Endometrial microvascular endothelial cells (primary cell): ENCODE results near the gene HACL1. TPM values are rescaled to one million over a fixed set of nuclear protein-coding genes. Genes with fewer than 3 reads are reported as not detected.

Experiments used
- in situ Hi-C: cut with HindIII; loops from 2 replicates; pipeline ENCODE4 v1.10.0; 2017; ENCODE audit warnings: low sequenced_read_pairs, low pct_unique_long_range_greater_than_20kb; ENCODE audit errors: inconsistent ontology term
- total RNA-seq: library from RNA; depleted of rRNA; stranded (reverse); fragments of >200 nt; gene quantifications from one replicate; pipeline ENCODE4 v1.2.3, GENCODE V29; 2015; ENCODE audit errors: inconsistent ontology term

The HACL1 gene
- total RNA-seq, 1 donor from 2014 or later: 29.0 TPM

DNA sequence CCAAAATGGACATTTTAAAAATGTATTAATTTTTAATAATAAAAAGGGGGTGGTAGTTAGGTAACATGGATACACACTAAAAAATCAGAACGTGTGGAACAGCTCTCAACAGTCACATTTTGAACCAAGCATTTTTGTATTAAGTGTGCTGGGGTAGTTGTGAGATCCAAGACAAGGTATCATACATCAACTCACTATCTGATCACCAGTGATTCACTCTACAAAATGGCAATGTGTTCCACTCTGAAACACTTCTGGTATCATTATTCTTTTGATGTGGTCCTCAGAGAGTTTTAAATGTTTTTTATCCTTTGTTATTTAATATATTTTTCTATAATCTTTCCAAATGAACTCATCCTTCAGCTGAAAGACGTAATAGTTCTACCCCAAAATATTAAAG lies 5.4 kb downstream of the HACL1 start:
- in situ Hi-C loops: no loop called here

DNA sequence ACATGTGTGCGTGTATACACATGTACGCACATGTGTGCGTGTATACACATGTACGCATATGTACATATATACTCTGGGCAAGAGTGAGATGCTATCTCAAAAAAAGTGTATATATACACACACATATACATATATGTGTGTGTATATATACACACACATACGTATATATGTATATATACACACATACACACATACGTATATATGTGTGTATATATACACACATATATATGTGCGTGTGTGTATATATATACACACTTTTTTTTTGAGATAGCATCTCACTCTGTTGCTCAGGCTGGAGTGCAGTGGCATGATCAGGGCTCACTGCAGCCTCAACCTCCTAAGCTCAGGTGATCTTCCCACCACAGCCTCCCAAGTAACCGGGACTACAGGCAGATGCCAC lies 8.4 kb downstream of the HACL1 start:
- in situ Hi-C loops: no loop called here

DNA sequence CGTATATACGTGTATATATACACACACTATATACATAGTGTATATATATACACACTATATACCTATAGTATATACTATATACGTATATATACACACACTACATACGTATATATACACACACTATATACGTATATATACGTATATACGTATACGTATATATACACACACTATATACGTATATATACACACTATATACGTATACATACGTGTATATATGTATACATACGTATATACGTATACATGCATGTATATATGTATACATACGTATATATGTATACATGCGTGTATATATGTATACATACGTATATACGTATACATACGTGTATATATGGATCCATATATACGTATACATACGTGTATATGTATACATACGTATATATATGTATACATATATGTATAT lies 9.4 kb downstream of the HACL1 start:
- in situ Hi-C loops: no loop called here

DNA sequence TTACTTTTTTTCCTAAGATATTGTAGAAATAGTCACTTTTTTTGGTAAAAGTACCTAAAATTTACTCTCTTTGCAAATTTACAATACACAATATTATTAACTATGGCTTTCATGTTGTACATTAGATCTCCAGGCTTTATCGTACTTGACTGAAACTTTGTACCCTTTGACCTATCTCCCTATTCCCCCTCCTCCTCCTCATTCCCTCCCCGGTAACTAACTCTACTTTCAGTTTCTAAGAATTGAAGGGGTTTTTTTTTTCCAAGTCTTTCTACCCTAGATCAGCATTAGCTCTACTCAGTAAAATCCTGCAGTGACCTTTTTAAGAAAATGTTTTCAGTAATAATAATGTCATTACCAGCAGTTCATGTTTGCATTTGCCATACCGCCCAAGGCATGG lies 10.1 kb downstream of the HACL1 start:
- in situ Hi-C loops: no loop called here

DNA sequence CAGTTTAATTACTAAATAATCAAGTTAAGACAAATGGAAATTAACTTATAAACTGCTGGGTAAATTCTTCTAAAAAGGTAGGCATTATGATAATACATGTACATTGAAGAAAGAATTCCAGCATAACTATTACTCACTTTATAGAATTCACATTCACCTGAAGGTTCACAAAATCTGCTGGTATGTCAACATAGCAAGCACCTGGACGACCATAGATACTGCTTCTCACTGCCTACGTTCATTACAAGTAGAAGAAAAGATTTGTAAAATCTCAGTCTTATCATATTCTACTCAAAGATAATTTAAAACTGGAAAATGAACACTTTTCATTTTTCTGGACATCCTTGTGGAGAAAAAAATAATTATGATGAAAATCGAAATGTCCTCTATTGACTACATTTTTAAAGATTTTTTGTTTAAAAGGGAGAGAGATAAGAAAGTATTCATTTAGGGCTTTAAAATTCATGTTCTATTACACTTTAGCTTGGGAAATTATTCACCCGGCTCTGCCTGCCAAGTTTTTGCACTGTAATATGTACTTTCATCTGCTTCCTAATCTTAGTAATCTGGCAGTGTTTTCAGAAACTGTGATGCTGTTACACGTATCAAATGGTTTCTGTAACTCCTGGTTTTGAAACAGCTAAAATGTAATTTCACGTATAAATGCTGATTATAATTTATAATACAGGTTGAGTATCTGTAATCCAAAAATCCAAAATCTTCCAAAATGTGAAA lies 16.1 kb downstream of the HACL1 start:
- in situ Hi-C loops: no loop called here

DNA sequence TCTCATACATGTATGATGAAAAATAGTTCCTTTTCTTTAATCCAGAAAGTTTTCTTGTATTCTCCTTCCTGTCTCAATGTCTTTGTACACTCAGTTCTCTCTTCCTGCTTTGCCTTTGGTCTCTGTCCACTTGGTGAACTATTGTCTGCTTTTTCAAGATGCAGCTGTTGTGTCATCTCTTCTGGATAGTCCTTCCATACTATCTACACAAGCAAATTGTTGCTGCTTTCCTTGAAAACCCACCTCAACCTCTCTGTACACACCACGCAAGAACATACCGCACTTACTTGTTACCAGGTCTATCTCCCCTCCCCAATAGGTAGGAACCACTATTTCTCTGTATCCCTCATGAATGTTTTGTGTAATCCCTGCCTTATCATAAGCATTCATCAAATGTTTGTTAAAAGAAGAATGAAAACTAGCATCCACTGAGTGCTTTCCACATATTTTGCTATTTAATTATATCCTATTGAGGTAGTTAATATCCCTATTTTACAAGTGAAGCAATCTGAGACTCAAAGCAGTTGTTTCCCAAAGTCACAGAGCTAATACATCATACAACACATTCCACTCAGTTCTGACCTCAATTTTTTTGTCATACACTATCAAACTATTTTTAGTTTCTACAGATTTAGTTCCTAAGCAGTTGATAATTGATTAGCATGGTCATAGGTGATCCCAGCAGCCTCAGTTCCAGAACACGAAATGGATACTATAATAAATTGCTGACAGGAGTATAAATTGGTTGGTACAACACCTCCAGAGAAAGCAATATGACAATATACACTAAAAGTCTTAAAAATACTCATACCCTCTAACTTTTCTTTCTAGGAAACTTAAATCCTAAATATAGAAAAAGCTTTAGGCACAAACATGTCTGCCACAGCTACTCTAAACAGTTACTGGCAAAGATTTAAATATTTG lies 19.6 kb downstream of the HACL1 start:
- in situ Hi-C loops: no loop called here

DNA sequence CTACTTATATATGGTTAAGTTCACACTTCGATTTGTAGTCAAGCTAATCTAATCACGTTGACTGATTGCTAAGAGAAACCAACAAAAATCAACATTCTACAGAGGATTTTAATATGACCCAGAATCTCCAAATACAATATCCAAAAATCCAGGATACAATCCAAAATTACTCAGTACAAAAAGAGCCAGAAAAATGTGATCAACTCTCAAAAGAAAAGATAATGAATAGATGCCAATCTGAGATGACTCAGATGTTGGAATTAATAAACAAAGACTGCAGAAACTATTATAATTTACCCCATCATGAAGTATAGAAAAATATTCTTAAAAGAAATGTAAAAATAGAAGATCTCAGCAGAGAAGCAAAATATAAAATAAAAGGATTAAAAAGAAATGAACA lies 22.3 kb downstream of the HACL1 start:
- in situ Hi-C loops: no loop called here

DNA sequence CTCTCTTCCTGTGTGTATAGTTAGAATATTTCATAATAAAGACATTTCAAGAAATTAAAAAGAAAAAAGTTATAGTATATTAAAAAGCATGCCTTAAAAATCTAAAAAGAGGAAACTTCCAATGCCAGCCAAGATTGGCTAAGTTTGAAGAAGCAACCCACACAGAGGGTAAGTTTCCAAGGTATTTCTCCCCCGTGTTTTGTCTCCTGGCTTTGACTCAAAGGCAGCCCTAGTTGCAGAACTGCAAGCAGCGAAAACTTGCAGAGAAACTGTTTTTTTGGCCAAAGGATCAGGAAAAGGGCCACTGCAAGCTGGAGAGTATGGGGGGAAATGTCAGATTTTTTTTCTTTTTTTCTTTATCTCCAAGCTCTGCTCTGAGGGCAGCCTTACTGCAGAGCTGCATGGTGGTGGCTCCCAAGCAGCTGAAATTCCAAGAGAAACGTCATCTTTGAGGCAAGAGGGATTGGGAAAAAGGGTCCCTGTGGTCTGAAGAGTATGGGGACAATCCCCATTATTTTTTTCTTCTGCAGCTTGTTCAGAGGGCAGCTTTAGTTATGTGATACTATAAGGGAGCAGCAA lies 23.0 kb downstream of the HACL1 start:
- in situ Hi-C loops: no loop called here

DNA sequence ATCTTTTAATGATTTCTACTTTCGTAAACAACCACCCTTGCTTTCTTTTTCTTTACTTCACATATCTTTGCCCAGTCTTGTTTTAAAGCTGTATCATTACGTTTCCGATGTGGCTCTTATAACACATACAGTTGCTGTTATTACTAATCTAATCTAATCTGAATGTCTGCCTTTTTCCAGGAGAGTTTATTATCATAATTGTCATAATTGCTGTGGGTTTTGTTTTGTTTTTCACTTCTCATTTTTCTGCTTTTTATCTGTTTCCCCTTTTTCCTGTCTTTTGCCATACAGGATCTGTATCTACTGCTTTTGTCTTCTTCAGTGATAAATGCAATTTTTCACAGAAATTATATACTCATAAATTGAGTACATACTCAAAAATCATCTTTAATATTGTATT lies 24.9 kb downstream of the HACL1 start:
- in situ Hi-C loops: no loop called here

DNA sequence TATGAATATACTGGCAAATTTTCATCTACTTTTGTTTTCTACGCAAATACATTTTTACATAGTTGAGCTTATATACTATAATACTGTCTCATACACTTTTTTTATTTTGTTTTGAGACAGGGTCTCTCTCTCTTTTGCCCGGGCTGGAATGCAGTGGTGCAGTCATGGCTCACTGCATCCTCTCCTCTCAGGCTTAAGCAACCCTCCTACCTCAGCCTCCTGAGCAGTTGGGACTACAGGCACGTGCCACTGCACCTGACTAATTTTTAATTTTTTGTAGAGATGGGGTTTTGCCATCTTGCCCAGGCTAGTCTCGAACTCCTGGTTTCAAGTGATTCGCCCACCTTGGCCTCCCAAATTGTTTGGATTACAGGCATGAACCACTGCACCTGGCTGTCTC lies 25.9 kb downstream of the HACL1 start:
- in situ Hi-C loops: no loop called here

DNA sequence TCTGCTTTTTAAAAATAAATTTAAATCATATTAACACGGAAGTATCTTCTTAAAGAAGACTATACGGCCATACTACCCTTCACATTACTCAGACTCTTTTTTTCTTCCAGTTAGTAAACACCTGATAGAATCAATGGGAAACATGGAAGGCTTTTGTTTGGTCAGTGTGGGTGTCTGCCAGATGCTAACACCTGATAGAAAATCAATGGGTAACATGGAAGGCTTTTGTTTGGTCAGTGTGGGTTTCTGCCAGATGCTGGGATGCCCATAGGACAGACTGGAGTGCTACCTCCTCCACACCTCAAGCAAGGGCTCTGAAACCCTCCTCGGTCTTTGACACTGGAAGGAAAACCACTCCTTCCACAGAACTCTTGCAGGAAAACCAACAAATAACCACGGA lies 29.2 kb downstream of the HACL1 start:
- in situ Hi-C loops: no loop called here

DNA sequence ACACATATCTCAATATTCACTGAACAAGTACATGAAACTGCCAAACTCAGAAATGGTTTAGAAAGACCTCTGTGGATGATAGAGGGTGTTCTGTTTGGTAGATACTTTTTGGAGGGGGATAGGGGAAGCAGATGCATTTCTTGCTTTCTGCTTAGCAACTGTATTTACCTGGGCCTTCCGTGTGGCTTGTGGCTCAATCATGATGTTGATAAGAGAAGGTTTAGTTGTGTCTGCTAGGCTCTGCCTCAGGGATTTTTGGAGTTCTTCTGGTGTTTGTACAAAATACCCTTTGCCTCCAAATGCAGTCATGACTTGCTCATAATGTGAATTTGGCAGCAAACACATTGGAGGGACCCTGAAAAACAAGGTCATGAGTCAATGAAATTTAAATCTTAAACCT lies 38.2 kb downstream of the HACL1 start:
- in situ Hi-C loops: no loop called here

DNA sequence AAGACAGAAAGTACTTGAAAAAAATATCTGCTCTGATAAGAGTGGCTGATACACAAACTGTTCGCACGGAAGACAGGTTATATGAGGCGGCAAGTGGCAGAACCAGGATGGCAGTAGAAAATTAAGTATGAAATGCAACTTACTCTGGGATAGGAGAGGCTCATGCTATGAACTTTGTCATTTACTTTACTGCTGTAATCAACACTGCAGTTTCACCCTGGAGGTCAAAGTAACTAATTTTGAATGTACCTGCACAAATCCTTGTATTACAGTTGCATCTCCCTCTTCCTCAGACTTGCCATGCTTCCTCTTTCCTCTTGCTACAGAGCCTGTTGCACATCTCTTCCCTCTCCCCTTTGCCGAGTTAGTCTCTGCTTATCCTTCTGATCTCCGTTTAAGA lies 38.8 kb downstream of the HACL1 start:
- in situ Hi-C loops: no loop called here

DNA sequence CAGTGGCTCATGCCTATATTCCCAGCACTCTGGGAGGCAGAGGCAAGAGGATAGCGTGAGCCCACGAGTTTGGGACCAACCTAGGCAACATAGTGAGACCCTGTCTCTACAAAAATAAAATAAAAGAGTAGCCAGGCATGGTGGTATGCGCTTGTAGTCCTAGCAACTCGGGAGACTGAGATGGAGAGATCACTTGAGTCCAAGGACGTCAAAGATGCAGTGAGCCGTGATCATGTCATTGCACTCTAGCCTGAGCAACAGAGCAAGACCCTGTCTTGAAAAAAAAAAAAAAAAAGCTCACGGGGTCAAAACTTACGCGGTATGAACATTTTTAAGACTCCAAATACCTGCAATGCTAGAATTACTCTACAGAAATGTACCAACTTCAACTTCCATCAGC lies 42.8 kb downstream of the HACL1 start:
- in situ Hi-C loops: no loop called here

DNA sequence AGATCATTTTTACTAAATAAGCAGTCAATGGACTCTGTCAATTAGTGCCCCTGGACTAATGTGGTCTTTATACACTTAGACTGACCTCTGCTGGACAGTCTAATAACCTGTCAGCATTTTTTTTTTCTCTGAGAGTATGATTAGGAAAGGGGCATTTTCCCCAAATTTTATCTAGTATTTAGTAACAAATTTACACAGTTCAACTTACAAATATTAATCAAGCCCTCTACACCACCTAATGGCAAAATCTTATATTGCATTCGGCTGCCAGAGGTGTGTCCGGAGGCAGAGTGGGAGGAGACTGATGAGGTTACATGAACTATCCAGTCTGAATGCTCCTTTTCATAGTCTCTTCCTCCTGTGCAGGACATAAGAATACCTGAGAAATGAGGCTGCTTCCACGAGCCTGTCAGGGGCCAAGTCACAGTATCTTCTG lies 43.8 kb downstream of the HACL1 start:
- in situ Hi-C loops: no loop called here

DNA sequence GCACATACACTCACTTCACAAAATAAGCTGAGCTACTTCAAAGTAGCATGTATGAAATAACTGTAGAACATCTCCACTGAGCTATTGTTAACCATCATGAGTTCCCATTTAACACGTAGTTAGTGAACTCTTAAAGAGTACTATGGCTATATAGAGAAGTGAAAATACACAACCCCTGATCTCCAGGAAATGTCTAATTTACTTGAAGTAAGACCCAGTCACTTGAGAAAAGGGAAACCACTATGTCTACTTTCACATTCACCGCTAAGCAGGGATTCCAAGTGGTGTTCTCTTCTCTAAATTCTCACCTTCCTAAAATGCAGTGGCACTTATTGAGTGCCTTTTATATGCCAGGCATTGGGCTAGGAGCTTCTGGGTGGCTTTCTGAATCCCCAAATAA lies 44.9 kb downstream of the HACL1 start:
- in situ Hi-C loops: no loop called here

DNA sequence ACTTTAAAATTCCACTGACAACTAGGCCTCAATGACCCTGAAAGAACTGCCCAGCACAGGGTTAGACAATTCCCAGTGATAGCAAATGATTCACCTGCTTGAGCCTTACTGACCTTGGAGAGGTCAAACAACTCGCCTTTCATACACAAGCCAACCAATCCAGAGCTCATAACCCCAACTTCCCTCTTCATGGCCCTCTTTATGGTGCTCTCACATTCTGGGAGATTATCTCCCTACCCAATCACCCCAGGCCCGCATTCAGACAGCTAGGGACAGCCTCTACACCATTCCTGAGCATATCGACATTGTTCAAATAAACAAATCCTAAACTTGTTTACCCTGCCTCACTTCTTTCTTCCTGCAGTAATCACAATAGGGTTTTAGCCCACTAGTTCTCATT lies 47.6 kb downstream of the HACL1 start:
- in situ Hi-C loops: no loop called here

DNA sequence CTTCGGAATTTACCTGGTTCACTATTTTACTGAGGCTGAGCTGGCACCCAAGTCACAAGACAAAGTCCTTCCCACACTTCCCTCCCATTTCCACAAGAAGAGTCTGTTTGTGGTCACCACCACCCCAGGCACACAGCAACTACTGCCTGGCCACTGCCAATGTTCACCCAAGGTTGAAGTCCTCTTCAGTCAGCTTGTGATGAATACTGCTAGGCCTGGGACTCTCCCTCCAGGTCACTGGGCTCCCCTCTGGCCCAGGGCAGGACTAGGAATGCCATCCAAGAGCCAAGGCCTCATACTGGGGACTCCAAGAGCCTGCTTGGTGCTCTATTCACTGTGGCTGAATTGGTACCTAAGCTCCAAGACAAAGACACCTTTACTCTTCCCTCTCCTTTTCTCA lies 49.5 kb downstream of the HACL1 start:
- in situ Hi-C loops: no loop called here

DNA sequence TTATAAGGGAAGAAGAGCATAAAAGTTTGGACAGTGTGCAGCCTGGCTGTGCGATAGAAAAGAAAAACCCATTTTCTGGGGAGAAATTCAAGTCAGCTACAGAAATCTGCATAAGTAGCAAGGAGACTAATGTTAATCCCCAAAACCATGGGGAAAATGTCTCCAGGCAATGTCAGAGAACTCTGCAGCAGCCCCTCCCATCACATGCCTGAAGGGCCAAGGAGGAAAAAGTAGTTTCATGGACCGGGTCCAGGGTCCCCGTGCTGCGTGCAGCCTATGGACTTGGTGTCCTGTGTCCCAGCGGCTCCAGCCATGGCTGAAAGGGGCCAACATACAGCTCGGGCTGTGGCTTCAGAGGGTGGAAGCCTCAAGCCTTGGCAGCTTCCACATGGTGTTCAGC lies 51.5 kb downstream of the HACL1 start:
- in situ Hi-C loops: no loop called here

DNA sequence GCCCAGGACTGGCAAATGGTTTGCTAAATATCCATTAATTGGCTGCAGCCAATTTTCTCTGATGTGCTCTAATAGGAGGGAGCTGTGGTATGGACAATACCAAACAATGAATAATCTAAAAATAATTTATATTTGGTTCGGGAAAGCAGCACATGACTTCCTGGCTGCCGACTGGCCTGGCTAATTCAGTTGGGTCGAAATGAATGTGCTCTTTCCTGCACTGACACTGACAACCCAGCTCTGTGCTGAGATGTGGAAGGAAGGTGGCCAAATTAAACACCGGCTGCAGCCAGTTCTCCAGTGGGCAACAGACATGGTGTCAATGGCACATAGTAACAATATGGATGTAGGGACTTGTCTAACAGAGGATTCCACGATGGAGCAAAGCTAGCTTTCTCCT lies 58.8 kb downstream of the HACL1 start:
- in situ Hi-C loops: no loop called here
